Spleen (tissue), 11 donors: ENCODE measurements around the gene HNRNPA3. TPM values are rescaled to one million over a fixed set of nuclear protein-coding genes. Genes with fewer than 3 reads are reported as not detected.

Experiments used
- DNase-seq: peaks from one replicate; pipeline ENCODE4 v3.0.0-alpha.2; 2020
- H3K27ac ChIP-seq, 8 donors: fragments of 200-600 bp; sonication (generic) in 7 of 8; 1 replicate in 4 of 8; 2 replicates in 4 of 8; pipeline versions ENCODE4 v1.5.0 to v1.8.0; 2016 to 2021; ENCODE audit warnings: inconsistent platforms in 4 of 8, mild to moderate bottlenecking in 4 of 8, moderate library complexity in 1 of 8
- H3K27me3 ChIP-seq, 7 donors: fragments of 200-600 bp; sonication (generic) in 6 of 7; replicated peaks in 1 of 7; 1 replicate in 4 of 7; 2 replicates in 3 of 7; pipeline versions ENCODE4 v1.5.0 to v1.8.0; 2016 to 2021; ENCODE audit warnings: inconsistent platforms in 3 of 7, mild to moderate bottlenecking in 1 of 7
- H3K36me3 ChIP-seq, 6 donors: fragments of 200-600 bp; sonication (generic) in 5 of 6; 1 replicate in 4 of 6; 2 replicates in 2 of 6; pipeline versions ENCODE4 v1.5.0 to v1.8.0; 2016 to 2021; ENCODE audit warnings: inconsistent platforms in 2 of 6
- H3K4me1 ChIP-seq, 6 donors: fragments of 200-600 bp; sonication (generic) in 5 of 6; 1 replicate in 3 of 6; 2 replicates in 3 of 6; pipeline versions ENCODE4 v1.5.0 to v1.8.0; 2016 to 2021; ENCODE audit warnings: inconsistent platforms in 3 of 6
- H3K4me3 ChIP-seq, 8 donors: fragments of 200-600 bp; sonication (generic) in 7 of 8; 1 replicate in 4 of 8; 2 replicates in 4 of 8; pipeline versions ENCODE4 v1.5.0 to v1.8.0; 2016 to 2021; ENCODE audit warnings: inconsistent platforms in 4 of 8, mild to moderate bottlenecking in 4 of 8, moderate library complexity in 2 of 8
- H3K9me3 ChIP-seq, 8 donors: fragments of 200-600 bp; sonication (generic) in 7 of 8; 1 replicate in 4 of 8; 2 replicates in 4 of 8; pipeline versions ENCODE4 v1.5.0 to v1.8.0; 2016 to 2021; ENCODE audit warnings: inconsistent platforms in 4 of 8
- POLR2A ChIP-seq, 3 donors: fragments of 450-650 bp; IDR thresholded peaks; one replicate each; pipeline ENCODE4 v1.5.1; 2017; ENCODE audit warnings: antibody characterized with exemption in 3 of 3, mild to moderate bottlenecking in 1 of 3
- POLR2AphosphoS5 ChIP-seq, 3 donors: sonication (generic); formaldehyde crosslinking; IDR thresholded peaks; one replicate each; pipeline ENCODE4 v1.5.1; 2017; ENCODE audit warnings: antibody characterized with exemption in 3 of 3
- WGBS, 5 donors: extraction: QIAGEN DNeasy Blood & Tissue Kit in 3 of 5; methylation state at CpG; one replicate each; pipeline versions ENCODE4 v1.1.5 to v1.1.7; 2013 to 2018; 5-methylcytosine and 5-hydroxymethylcytosine counted together
- intact Hi-C: fragments of 100-400 bp; cut with DNase I; formaldehyde crosslinking; loops from one replicate; pipeline ENCODE4 v1.15.0; 2023; ENCODE audit warnings: low total_unique reads
- microRNA-seq, 3 donors: library from miRNA; unstranded; fragments of <30 nt; microRNA quantifications; one replicate each; pipeline versions ENCODE4 to v1.1.0, GENCODE V29; 2019 to 2020
- polyA plus RNA-seq, 3 donors: library from polyadenylated mRNA; stranded (reverse); fragments of 200-250 nt; gene quantifications; one replicate each; pipeline ENCODE4 v1.2.1, GENCODE V29; 2013
- small RNA-seq, 4 donors: library from RNA; depleted of rRNA; stranded (forward); fragments of <200 nt; gene quantifications; one replicate each; pipeline ENCODE3, GENCODE V24; 2016
- total RNA-seq, 7 donors: library from RNA; depleted of rRNA in 3 of 7; stranded (reverse); fragments of >200 nt in 3 of 7; fragmentation: NEBNext Ultra II Directional in 4 of 7; extraction: Animal tissue kit (Norgen Biotek cat#: 25700) in 4 of 7; gene quantifications; one replicate each; pipeline versions ENCODE4 v1.1.0 to v1.2.1, GENCODE V29; 2016 to 2021
- TF ChIP-seq, protein P1 (sequence below), 11 experiments: fragments of 200-600 bp in 7 of 11; fragments of 450-650 bp in 4 of 11; sonication (generic) in 4 of 11; IDR thresholded peaks in 8 of 11; conservative IDR thresholded peaks in 3 of 11; 1 replicate in 7 of 11; 2 replicates in 4 of 11; pipeline versions ENCODE4 v1.4.0 to v1.8.0; 2016 to 2021; ENCODE audit warnings: antibody characterized with exemption in 11 of 11, inconsistent platforms in 4 of 11, mild to moderate bottlenecking in 1 of 11
- donor health status: healthy with polysubstance abuse.
- donor health status: DM: no; HTN: no; CAD: no; lungs with moderate emphysema.
- donor health status: DM: no; HTN: no; CAD: no.
- donor health status: Bipolar disorder and iron deficiency.
- donor health status: healthy.
- donor health status: DM: no; HTN: no; CAD: no.
- donor health status: DM: yes; HTN: yes; CAD: no.

The HNRNPA3 gene
- total and polyA plus RNA-seq, 10 donors, result 79.8 to 213 (median 158) TPM

DNA sequence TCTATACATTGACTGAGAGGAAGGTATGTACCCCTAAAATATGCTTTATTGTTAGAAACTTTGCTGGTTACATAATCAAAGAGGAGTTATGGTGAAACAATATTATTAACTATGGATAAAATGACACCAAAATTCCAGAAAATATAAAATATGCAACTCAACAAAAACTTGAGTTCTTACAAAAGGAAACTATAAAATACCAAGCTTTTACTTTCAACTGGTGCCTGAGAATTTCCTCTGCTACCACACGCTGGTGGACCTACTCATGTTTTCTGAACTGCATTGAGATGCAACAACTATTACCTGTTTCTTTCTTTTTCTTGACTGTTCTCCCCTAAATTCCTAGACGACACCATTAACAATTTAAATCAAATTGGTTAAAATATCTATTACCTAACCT lies 60.2 kb downstream of the HNRNPA3 start:
- DNase-seq, result no peak
- intact Hi-C loops, result no loop called here
- Histone ChIP-seq H3K4me3 (no peak overlapping the region), H3K27ac (no peak overlapping the region), H3K9me3 (no peaks in the 10 kb centered on the region), H3K36me3 (no peaks in the 10 kb centered on the region), H3K27me3 (no peaks in the 10 kb centered on the region), H3K4me1 (no peaks in the 10 kb centered on the region)
- WGBS, 5 donors, result 77 to 89% (median 82%) methylated on average over 2 of the region's 2 CpGs
- no peak for TF ChIP-seq POLR2A (IDR thresholded peaks at IDR 0.05)
- no peak for TF ChIP-seq POLR2AphosphoS5 (IDR thresholded peaks at IDR 0.05)
- TF ChIP-seq, protein P1, sequence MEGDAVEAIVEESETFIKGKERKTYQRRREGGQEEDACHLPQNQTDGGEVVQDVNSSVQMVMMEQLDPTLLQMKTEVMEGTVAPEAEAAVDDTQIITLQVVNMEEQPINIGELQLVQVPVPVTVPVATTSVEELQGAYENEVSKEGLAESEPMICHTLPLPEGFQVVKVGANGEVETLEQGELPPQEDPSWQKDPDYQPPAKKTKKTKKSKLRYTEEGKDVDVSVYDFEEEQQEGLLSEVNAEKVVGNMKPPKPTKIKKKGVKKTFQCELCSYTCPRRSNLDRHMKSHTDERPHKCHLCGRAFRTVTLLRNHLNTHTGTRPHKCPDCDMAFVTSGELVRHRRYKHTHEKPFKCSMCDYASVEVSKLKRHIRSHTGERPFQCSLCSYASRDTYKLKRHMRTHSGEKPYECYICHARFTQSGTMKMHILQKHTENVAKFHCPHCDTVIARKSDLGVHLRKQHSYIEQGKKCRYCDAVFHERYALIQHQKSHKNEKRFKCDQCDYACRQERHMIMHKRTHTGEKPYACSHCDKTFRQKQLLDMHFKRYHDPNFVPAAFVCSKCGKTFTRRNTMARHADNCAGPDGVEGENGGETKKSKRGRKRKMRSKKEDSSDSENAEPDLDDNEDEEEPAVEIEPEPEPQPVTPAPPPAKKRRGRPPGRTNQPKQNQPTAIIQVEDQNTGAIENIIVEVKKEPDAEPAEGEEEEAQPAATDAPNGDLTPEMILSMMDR (IDR thresholded peaks at IDR 0.05 in 8 of 11, conservative IDR thresholded peaks at IDR 0.05 in 3 of 11), result no peak

DNA sequence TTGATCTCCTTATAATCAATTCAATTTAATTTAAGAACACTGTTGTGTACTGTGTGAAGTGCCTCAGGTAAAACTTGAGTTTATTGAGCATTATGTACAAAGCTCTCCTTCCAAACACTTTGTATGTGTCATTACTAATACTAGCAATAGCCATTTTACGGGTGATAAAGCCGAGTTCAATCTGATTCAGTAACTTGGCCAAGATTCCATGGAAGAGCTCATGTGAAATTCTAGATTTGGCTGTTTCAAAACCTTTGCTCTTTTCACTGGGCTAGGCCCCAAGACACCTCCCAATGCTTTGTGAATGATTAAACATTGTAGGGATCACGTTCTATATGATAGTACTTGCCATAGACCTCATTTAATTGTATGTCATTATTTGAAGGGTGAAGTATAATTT lies 60.8 kb downstream of the HNRNPA3 start:
- DNase-seq, result no peak
- Histone ChIP-seq H3K27ac (no peak overlapping the region), H3K9me3 (no peaks in the 10 kb centered on the region), H3K27me3 (no peaks in the 10 kb centered on the region), H3K4me1 (no peaks in the 10 kb centered on the region), H3K36me3 (no peaks in the 10 kb centered on the region), H3K4me3 (no peak overlapping the region)
- intact Hi-C loops, result no loop called here
- WGBS, 5 donors, result 90 to 97% (median 93%) methylated on average over 3 of the region's 3 CpGs
- TF ChIP-seq, protein P1 (IDR thresholded peaks at IDR 0.05 in 8 of 11, conservative IDR thresholded peaks at IDR 0.05 in 3 of 11), result no peak
- TF ChIP-seq POLR2AphosphoS5 (IDR thresholded peaks at IDR 0.05) (no peak), POLR2A (IDR thresholded peaks at IDR 0.05) (no peak)

Small RNA genes within 50 kb of the gene (microRNA-seq; reads per million reads assigned to microRNA genes)
- gene MIR3128, result 0 reads per million in 3 donors

Small RNA genes within 50 kb of the gene (small RNA-seq; reads per million reads assigned to genes)
- gene MIR3128 (0 to 0.35 (median 0.04) reads per million in 4 donors), gene RF00019 (0 reads per million in 4 donors)

Other genes starting within 250 kb of the HNRNPA3 start
- gene NFE2L2, start 51.9 kb downstream of the HNRNPA3 start, total RNA-seq, result 100 to 1,000 TPM in 6 of 7 donors, 10 to 100 TPM in 1; 87.0 to 148 (median 107) TPM
- 10 to 100 TPM; 25.9 to 50.4 (median 27.0) TPM for gene NFE2L2, start 51.9 kb downstream of the HNRNPA3 start, polyA plus RNA-seq
- 10 to 100 TPM; 25.8 to 44.5 (median 31.4) TPM for gene AGPS, start 180.0 kb downstream of the HNRNPA3 start, total RNA-seq
- 1 to 10 TPM; 3.3 to 6.4 (median 4.7) TPM for gene AGPS, start 180.0 kb downstream of the HNRNPA3 start, polyA plus RNA-seq